ENCODE data around the gene TRPV4.

DNA sequence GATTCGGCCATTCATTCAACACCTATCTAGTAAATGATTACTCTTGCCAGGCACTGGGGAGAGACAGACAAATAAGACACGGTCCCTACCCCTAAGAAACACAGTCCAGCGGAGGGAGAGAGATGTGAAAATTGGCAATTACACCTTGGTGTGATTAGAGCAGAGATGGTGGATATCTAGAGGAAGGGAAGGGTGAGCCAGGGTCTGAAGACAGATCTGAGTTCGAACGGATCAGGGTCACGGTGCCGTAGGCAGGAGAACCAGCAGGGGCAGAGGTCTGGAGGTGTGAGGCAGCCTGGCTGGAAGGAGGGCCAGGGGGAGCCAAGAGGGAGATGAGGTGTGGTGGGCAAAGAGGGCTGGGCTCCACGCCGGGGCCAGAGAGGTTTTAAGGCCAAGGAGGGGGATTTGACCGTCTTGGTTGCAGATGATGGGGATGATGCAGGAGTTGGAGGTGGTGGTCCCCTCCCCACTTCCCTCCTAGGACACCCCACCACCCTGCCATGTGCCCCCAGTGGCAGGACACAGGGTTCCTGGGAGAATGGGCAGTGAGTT, 92.4 kb downstream of the TRPV4 start:
- TF ChIP-seq, protein P1, sequence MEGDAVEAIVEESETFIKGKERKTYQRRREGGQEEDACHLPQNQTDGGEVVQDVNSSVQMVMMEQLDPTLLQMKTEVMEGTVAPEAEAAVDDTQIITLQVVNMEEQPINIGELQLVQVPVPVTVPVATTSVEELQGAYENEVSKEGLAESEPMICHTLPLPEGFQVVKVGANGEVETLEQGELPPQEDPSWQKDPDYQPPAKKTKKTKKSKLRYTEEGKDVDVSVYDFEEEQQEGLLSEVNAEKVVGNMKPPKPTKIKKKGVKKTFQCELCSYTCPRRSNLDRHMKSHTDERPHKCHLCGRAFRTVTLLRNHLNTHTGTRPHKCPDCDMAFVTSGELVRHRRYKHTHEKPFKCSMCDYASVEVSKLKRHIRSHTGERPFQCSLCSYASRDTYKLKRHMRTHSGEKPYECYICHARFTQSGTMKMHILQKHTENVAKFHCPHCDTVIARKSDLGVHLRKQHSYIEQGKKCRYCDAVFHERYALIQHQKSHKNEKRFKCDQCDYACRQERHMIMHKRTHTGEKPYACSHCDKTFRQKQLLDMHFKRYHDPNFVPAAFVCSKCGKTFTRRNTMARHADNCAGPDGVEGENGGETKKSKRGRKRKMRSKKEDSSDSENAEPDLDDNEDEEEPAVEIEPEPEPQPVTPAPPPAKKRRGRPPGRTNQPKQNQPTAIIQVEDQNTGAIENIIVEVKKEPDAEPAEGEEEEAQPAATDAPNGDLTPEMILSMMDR (IDR thresholded peaks at IDR 0.05), result no peak
- TF ChIP-seq POLR2A (IDR thresholded peaks at IDR 0.05), result no peak

All from testis (tissue), 2 donors.